CD14-positive monocyte (primary cell): ENCODE measurements around the gene CCL16. TPM values are rescaled to one million over a fixed set of nuclear protein-coding genes. Genes with fewer than 3 reads are reported as not detected.

Source experiments
- DNase-seq, 3 donors: peaks; one replicate each; pipeline ENCODE4 v3.0.0-alpha.2; 2011 to 2022
- H2AFZ ChIP-seq: 2 replicates; pipeline ENCODE4 v1.6.0; 2012; ENCODE audit warnings: mild to moderate bottlenecking, low read depth, low read length, inconsistent platforms; ENCODE audit not compliant: insufficient read depth, poor library complexity, severe bottlenecking
- H3K27ac ChIP-seq, 2 donors: 1 replicate in 1 of 2; 2 replicates in 1 of 2; pipeline ENCODE4 v1.5.1; 2012 to 2013; ENCODE audit warnings: low read length in 2 of 2, control low read depth in 1 of 2, inconsistent platforms in 1 of 2, low read depth in 1 of 2, mild to moderate bottlenecking in 1 of 2
- H3K27me3 ChIP-seq, 2 donors: one replicate each; pipeline versions ENCODE4 v1.6.0 to v1.6.1; 2011 to 2013; ENCODE audit warnings: low read length in 2 of 2; ENCODE audit not compliant: control insufficient read depth in 2 of 2, insufficient read depth in 2 of 2
- H3K36me3 ChIP-seq, 2 donors: replicated peaks in 1 of 2; 1 replicate in 1 of 2; 2 replicates in 1 of 2; pipeline versions ENCODE4 v1.5.1 to v1.6.1; 2012 to 2013; ENCODE audit warnings: low read length in 2 of 2, control low read depth in 1 of 2, inconsistent platforms in 1 of 2, mild to moderate bottlenecking in 1 of 2; ENCODE audit not compliant: insufficient read depth in 2 of 2, control insufficient read depth in 1 of 2
- H3K4me1 ChIP-seq, 2 donors: 1 replicate in 1 of 2; 2 replicates in 1 of 2; pipeline versions ENCODE4 v1.5.1 to v1.6.1; 2012 to 2013; ENCODE audit warnings: low read length in 2 of 2, control low read depth in 1 of 2, inconsistent platforms in 1 of 2, mild to moderate bottlenecking in 1 of 2, moderate library complexity in 1 of 2; ENCODE audit not compliant: insufficient read depth in 2 of 2, control insufficient read depth in 1 of 2
- H3K4me2 ChIP-seq: replicated peaks from 2 replicates; pipeline ENCODE3; 2012; ENCODE audit warnings: low read length, moderate library complexity, mild to moderate bottlenecking; ENCODE audit not compliant: poor library complexity, severe bottlenecking; ENCODE audit errors: extremely low read depth
- H3K4me3 ChIP-seq, 3 experiments: fragments of 200-600 bp in 1 of 3; sonication (generic) in 1 of 3; replicated peaks in 1 of 3; 1 replicate in 2 of 3; 2 replicates in 1 of 3; pipeline ENCODE4 v1.5.1; 2011 to 2013; ENCODE audit warnings: low read length in 3 of 3, mild to moderate bottlenecking in 3 of 3, control low read depth in 2 of 3, low read depth in 2 of 3, inconsistent platforms in 1 of 3, moderate library complexity in 1 of 3
- H3K79me2 ChIP-seq: 2 replicates; pipeline ENCODE4 v1.6.0; 2012; ENCODE audit warnings: mild to moderate bottlenecking, control low read depth, inconsistent platforms, low read length, moderate library complexity; ENCODE audit not compliant: insufficient read depth
- H3K9ac ChIP-seq: 2 replicates; pipeline ENCODE4 v1.6.0; 2017; ENCODE audit warnings: low read length, mild to moderate bottlenecking; ENCODE audit not compliant: insufficient read depth, poor library complexity, severe bottlenecking
- H3K9me3 ChIP-seq, 2 donors: replicated peaks in 1 of 2; 1 replicate in 1 of 2; 2 replicates in 1 of 2; pipeline versions ENCODE4 v1.5.1 to v1.6.1; 2012 to 2013; ENCODE audit warnings: low read length in 2 of 2, control low read depth in 1 of 2; ENCODE audit not compliant: control insufficient read depth in 1 of 2, insufficient read depth in 1 of 2
- H4K20me1 ChIP-seq: 2 replicates; pipeline ENCODE4 v1.6.0; 2012; ENCODE audit warnings: mild to moderate bottlenecking, low read length, control low read depth, moderate library complexity; ENCODE audit not compliant: insufficient read depth
- H3K27ac Mint-ChIP-seq, 7 donors: one replicate each; pipeline ENCODE4 v1.8.0; 2020; ENCODE audit warnings: mild to moderate bottlenecking in 7 of 7, mixed read lengths in 7 of 7, moderate library complexity in 6 of 7, inconsistent platforms in 2 of 7
- H3K27me3 Mint-ChIP-seq, 3 donors: one replicate each; pipeline ENCODE4 v1.8.0; 2021 to 2022; ENCODE audit warnings: low read depth in 3 of 3, mild to moderate bottlenecking in 3 of 3, mixed read lengths in 3 of 3, moderate library complexity in 3 of 3, inconsistent platforms in 1 of 3
- H3K36me3 Mint-ChIP-seq, 2 donors: one replicate each; pipeline ENCODE4 v1.8.0; 2020; ENCODE audit warnings: mixed read lengths in 2 of 2, inconsistent platforms in 1 of 2, mild to moderate bottlenecking in 1 of 2
- H3K4me1 Mint-ChIP-seq: one replicate; pipeline ENCODE4 v1.8.0; 2020; ENCODE audit warnings: mild to moderate bottlenecking, mixed read lengths
- H3K4me3 Mint-ChIP-seq, 2 donors: one replicate each; pipeline ENCODE4 v1.8.0; 2020; ENCODE audit warnings: mild to moderate bottlenecking in 2 of 2, mixed read lengths in 2 of 2, moderate library complexity in 1 of 2
- H3K9me3 Mint-ChIP-seq, 7 donors: one replicate each; pipeline ENCODE4 v1.8.0; 2020 to 2022; ENCODE audit warnings: mixed read lengths in 7 of 7, mild to moderate bottlenecking in 6 of 7, moderate library complexity in 6 of 7, inconsistent platforms in 2 of 7
- CTCF ChIP-seq: fragments of 200-600 bp; IDR thresholded peaks from one replicate; pipeline ENCODE4 v1.8.0; 2022; ENCODE audit warnings: antibody characterized with exemption, mild to moderate bottlenecking
- WGBS: methylation state at CpG from one replicate; pipeline ENCODE4 v1.1.5; 2013; ENCODE audit warnings: missing lambda C conversion rate; ENCODE audit not compliant: insufficient coverage; 5-methylcytosine and 5-hydroxymethylcytosine counted together
- intact Hi-C, 2 donors: fragments of 100-400 bp; cut with micrococcal nuclease; formaldehyde crosslinking; loops; one replicate each; pipeline versions ENCODE4 v1.15.0 to v1.15.1; 2023
- polyA plus RNA-seq, 3 donors: library from polyadenylated mRNA; depleted of rRNA in 1 of 3; unstranded in 2 of 3; stranded (reverse) in 1 of 3; fragments of 300-500 nt in 2 of 3; fragments of >200 nt in 1 of 3; fragmentation: Illumina TruSeq in 2 of 3; gene quantifications; 1 replicate in 2 of 3; 2 replicates in 1 of 3; pipeline ENCODE4 v1.2.3, GENCODE V29; 2012 to 2021

The CCL16 gene
- polyA plus RNA-seq, 3 donors, result not detected

GRCh38 chr17:36014946-36015345 lies 33.6 kb upstream of the CCL16 start:
- Histone ChIP-seq H3K36me3 (no peaks in the 10 kb centered on the region), H3K9ac (no peak overlapping the region), H2AFZ (no peak overlapping the region), H3K9me3 (peaks cover 0 to 14% of the 10 kb centered on the region in 2 donors), H3K4me2 (no peak overlapping the region), H3K4me1 (peaks cover 20 to 23% of the 10 kb centered on the region in 2 donors), H3K27ac (no peak overlapping the region), H4K20me1 (no peaks in the 10 kb centered on the region), H3K27me3 (no peaks in the 10 kb centered on the region), H3K79me2 (no peaks in the 10 kb centered on the region), H3K4me3 (no peak overlapping the region)
- DNase-seq, result no peak
- Mint-ChIP-seq H3K9me3 (peaks cover 7 to 27% (median 13%) of the 10 kb centered on the region in 7 donors), H3K4me3 (no peak overlapping the region), H3K27ac (peak overlapping the region in 1 of 7 donors; percentile 50), H3K36me3 (peaks cover 8 to 20% of the 10 kb centered on the region in 2 donors), H3K4me1 (peaks cover 28% of the 10 kb centered on the region), H3K27me3 (no peaks in the 10 kb centered on the region)
- no peak for TF ChIP-seq CTCF
- intact Hi-C loops, result loop anchor here in 1 of 2 donors (10.0 kb wide), 1 partner anchor 60 kb away; no protein-coding TSS in a partner anchor
- 90% methylated on average over 2 of the region's 5 CpGs for whole genome bisulfite sequencing

DNA sequence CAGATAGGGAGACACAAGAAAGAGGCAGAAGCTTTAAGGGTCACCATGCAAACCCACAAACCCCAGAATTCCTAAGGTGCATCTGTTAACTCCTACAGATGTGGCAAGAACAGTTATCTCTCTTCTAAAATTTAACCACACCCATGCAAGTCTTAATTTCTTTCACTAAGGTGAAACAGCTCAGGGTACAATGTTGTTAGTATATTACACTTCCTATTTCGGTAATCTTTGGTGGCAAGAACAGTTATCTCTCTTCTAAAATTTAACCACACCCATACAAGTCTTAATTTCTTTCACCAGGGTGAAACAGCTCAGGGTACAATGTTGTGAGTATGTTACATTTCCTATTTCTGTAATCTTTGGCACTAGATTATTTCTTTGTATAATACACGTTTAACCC lies 29.9 kb upstream of the CCL16 start:
- WGBS, result no CpG with 5 or more reads among the region's 2 CpGs
- no peak overlapping the region for H3K4me3 Mint-ChIP-seq
- Histone ChIP-seq H2AFZ (no peak overlapping the region), H3K79me2 (no peaks in the 10 kb centered on the region), H3K36me3 (no peaks in the 10 kb centered on the region), H4K20me1 (no peaks in the 10 kb centered on the region), H3K9ac (no peak overlapping the region), H3K4me1 (no peaks in the 10 kb centered on the region), H3K9me3 (peaks cover 0 to 36% of the 10 kb centered on the region in 2 donors), H3K4me3 (no peak overlapping the region), H3K4me2 (no peak overlapping the region), H3K27ac (no peak overlapping the region), H3K27me3 (no peaks in the 10 kb centered on the region)
- H3K9me3 Mint-ChIP-seq, result peaks cover 14 to 45% (median 24%) of the 10 kb centered on the region in 7 donors
- H3K27ac Mint-ChIP-seq, result no peak overlapping the region
- no peak for TF ChIP-seq CTCF
- H3K36me3 Mint-ChIP-seq, result peaks cover 8 to 19% of the 10 kb centered on the region in 2 donors
- no peak for DNase-seq
- no peaks in the 10 kb centered on the region for H3K27me3 Mint-ChIP-seq
- intact Hi-C loops, result loop anchor here in 1 of 2 donors (10.0 kb wide), 1 partner anchor 64 kb away; no protein-coding TSS in a partner anchor
- H3K4me1 Mint-ChIP-seq, result peaks cover 5% of the 10 kb centered on the region
